HepG2 (cell line): ENCODE measurements around the gene KANK3. TPM values are rescaled to one million over a fixed set of nuclear protein-coding genes. Genes with fewer than 3 reads are reported as not detected.
"Not testable (repeated sequence)": the region's sequence is repeated elsewhere in the genome, so short reads cannot be mapped to it uniquely, and the experiment has no call there.

ENCODE experiments used
- ATAC-seq: fragments of 200-7000 bp; cut with Tn5 transposase; 3 replicates; pipeline ENCODE4 v1.9.1; 2020; ENCODE audit warnings: mild to moderate bottlenecking, moderate library complexity
- BruUV-seq: library from RNA; stranded (reverse); fragments of 400-500 nt; replicated peaks from 2 replicates; lab custom pipeline; 2021; lab: Mats Ljungman, UMichigan
- CTCF ChIA-PET: fragments of 300-600 bp; formaldehyde crosslinking; extraction: SDS; loops from one replicate; lab custom pipeline; 2021; ENCODE audit warnings: low total read pairs, inconsistent platforms, low intra/inter-chr PET ratio; lab: Yijun Ruan, JAX
- POLR2A ChIA-PET: fragments of 350-600 bp; sonication (Branson Sonifier 250); formaldehyde crosslinking; loops from one replicate; lab custom pipeline; 2020; ENCODE audit warnings: antibody characterized with exemption, inconsistent platforms; lab: Yijun Ruan, JAX
- DNase-seq: peaks from one replicate; pipeline ENCODE4 v3.0.0-alpha.2; 2015; ENCODE audit warnings: low spot score
- FAIRE-seq: peaks from 3 replicates; lab custom pipeline; 2011; peaks lifted over from hg19 to GRCh38; lab: Jason Lieb, UNC
- H2AFZ ChIP-seq: one replicate; pipeline ENCODE4 v1.6.1; 2011; ENCODE audit warnings: low read length, inconsistent platforms
- H3K27ac ChIP-seq: fragments of 300-600 bp; 3 replicates; pipeline ENCODE4 v1.8.0; 2011; ENCODE audit warnings: mixed run types, mild to moderate bottlenecking, mixed read lengths, low read length, inconsistent platforms; ENCODE audit not compliant: insufficient read depth; ENCODE audit errors: extremely low read length
- H3K27me3 ChIP-seq, 2 experiments: fragments of 200-600 bp in 1 of 2; 2 replicates in 1 of 2; 3 replicates in 1 of 2; pipeline versions ENCODE4 v1.6.0 to v1.8.0; 2011; ENCODE audit warnings: low read length in 2 of 2, mild to moderate bottlenecking in 2 of 2, moderate library complexity in 2 of 2, inconsistent platforms in 1 of 2; ENCODE audit not compliant: insufficient read depth in 2 of 2, control insufficient read depth in 1 of 2
- H3K36me3 ChIP-seq, 2 experiments: fragments of 200-600 bp in 1 of 2; replicated peaks in 1 of 2; 2 replicates in 1 of 2; 3 replicates in 1 of 2; pipeline versions ENCODE4 v1.5.1 to v1.8.0; 2011; ENCODE audit warnings: low read length in 2 of 2, inconsistent platforms in 1 of 2; ENCODE audit not compliant: insufficient read depth in 2 of 2, control insufficient read depth in 1 of 2
- H3K4me1 ChIP-seq: 2 replicates; pipeline ENCODE4 v1.5.1; 2012; ENCODE audit warnings: low read length, inconsistent platforms; ENCODE audit not compliant: insufficient read depth
- H3K4me2 ChIP-seq: 2 replicates; pipeline ENCODE4 v1.6.0; 2011; ENCODE audit warnings: low read depth, low read length, inconsistent platforms
- H3K4me3 ChIP-seq, 3 experiments: fragments of 200-600 bp in 1 of 3; sonication (generic), shearing (Covaris generic) in 1 of 3; replicated peaks in 1 of 3; 2 replicates each; pipeline ENCODE4 v1.5.1; 2011 to 2016; ENCODE audit warnings: low read length in 3 of 3, inconsistent platforms in 2 of 3, low read depth in 2 of 3, mild to moderate bottlenecking in 2 of 3, control low read depth in 1 of 3, mixed read lengths in 1 of 3; ENCODE audit not compliant: insufficient read depth in 1 of 3
- H3K79me2 ChIP-seq: one replicate; pipeline ENCODE4 v1.6.1; 2011; ENCODE audit warnings: low read length, inconsistent platforms; ENCODE audit not compliant: insufficient read depth
- H3K9ac ChIP-seq: 2 replicates; pipeline ENCODE4 v1.6.0; 2011; ENCODE audit warnings: mild to moderate bottlenecking, low read depth, low read length, inconsistent platforms; ENCODE audit not compliant: insufficient read depth
- H3K9me3 ChIP-seq: 2 replicates; pipeline ENCODE4 v1.5.1; 2012; ENCODE audit warnings: mild to moderate bottlenecking, low read length
- H4K20me1 ChIP-seq: 2 replicates; pipeline ENCODE4 v1.6.0; 2011; ENCODE audit warnings: inconsistent platforms, mild to moderate bottlenecking, low read length, moderate library complexity; ENCODE audit not compliant: insufficient read depth
- ARNT ChIP-seq: fragments of 450-650 bp; IDR thresholded peaks from 2 replicates; pipeline ENCODE4 v1.6.1; 2017
- BRCA1 ChIP-seq: sonication (generic); formaldehyde crosslinking; IDR thresholded peaks from 2 replicates; pipeline ENCODE4 v1.4.0; 2020; ENCODE audit warnings: missing genetic modification reagents
- MBD4 ChIP-seq: IDR thresholded peaks from 2 replicates; pipeline ENCODE4 v1.6.1; 2012; ENCODE audit warnings: low read length, inconsistent platforms, borderline replicate concordance
- NCOA5 ChIP-seq: sonication (generic); formaldehyde crosslinking; IDR thresholded peaks from 2 replicates; pipeline ENCODE4 v1.4.0; 2020; ENCODE audit warnings: missing genetic modification reagents
- SOX6 ChIP-seq, 2 experiments: fragments of 450-650 bp in 1 of 2; sonication (generic) in 1 of 2; formaldehyde crosslinking in 1 of 2; IDR thresholded peaks; 2 replicates each; pipeline versions ENCODE4 v1.4.0 to v1.6.1; 2017 to 2020; ENCODE audit warnings: antibody characterized with exemption in 1 of 2, mild to moderate bottlenecking in 1 of 2, missing genetic modification reagents in 1 of 2
- ZNF362 ChIP-seq: sonication (generic); formaldehyde crosslinking; IDR thresholded peaks from 2 replicates; pipeline ENCODE4 v1.4.0; 2020; ENCODE audit warnings: missing genetic modification reagents, mild to moderate bottlenecking, borderline replicate concordance
- ZNF512 ChIP-seq: sonication (generic); formaldehyde crosslinking; IDR thresholded peaks from 2 replicates; pipeline ENCODE4 v1.4.0; 2020; ENCODE audit warnings: mild to moderate bottlenecking, missing genetic modification reagents
- ZNF770 ChIP-seq: sonication (generic); formaldehyde crosslinking; IDR thresholded peaks from 2 replicates; pipeline ENCODE4 v1.5.0; 2020; ENCODE audit warnings: mild to moderate bottlenecking, missing genetic modification reagents
- WGBS: methylation state at CpG from one replicate; pipeline ENCODE4 v1.1.6; 2017; ENCODE audit warnings: low lambda C conversion rate; 5-methylcytosine and 5-hydroxymethylcytosine counted together
- in situ Hi-C: cut with HindIII; loops from 2 replicates; pipeline ENCODE4 v1.10.0; 2017; ENCODE audit warnings: low pct_unique_long_range_greater_than_20kb; ENCODE audit not compliant: extremely low pct_ligation_motif_present
- intact Hi-C: fragments of 100-400 bp; cut with micrococcal nuclease; formaldehyde crosslinking; loops from one replicate; pipeline ENCODE4 v1.10.0; 2022; ENCODE audit not compliant: unreplicated experiment
- polyA plus RNA-seq, 8 experiments: library from polyadenylated mRNA; depleted of rRNA in 3 of 8; stranded (reverse) in 7 of 8; unstranded in 1 of 8; fragments of >200 nt; fragmentation: Illumina TruSeq in 4 of 8; extraction: Trizol in 4 of 8; gene quantifications; 2 replicates each; pipeline versions ENCODE4 v1.2.1 to v1.2.3, GENCODE V29; 2011 to 2016; ENCODE audit warnings: low read depth in 4 of 8, missing spikeins in 1 of 8, mixed read lengths in 1 of 8; ENCODE audit not compliant: insufficient read depth in 1 of 8
- total RNA-seq, 5 experiments: library from RNA; depleted of rRNA; stranded (reverse); fragments of >200 nt; fragmentation: Illumina TruSeq; extraction: Trizol; gene quantifications; 2 replicates each; pipeline ENCODE4 v1.2.3, GENCODE V29; 2016; ENCODE audit warnings: low read depth in 1 of 5

KANK3 gene
- total and polyA plus RNA-seq, 2 of the 13 experiments (the other 11 are each of a cell fraction or from before 2014, with no cell fraction given): 0.15 to 0.20 TPM

GRCh38 chr19:8352845-8353244 is 9.8 kb upstream of the KANK3 start:
- Histone ChIP-seq H3K4me1 (peaks cover 69% of the 10 kb centered on the region), H3K4me2 (peak overlapping the region; percentile 64), H3K4me3 (peak overlapping the region in 1 of 3 experiments; percentile 38; a peak in 2 of 6 replicates)
- not testable (repeated sequence) for ATAC-seq, H3K79me2 ChIP-seq, FAIRE-seq, H3K27ac ChIP-seq, H3K27me3 ChIP-seq, H3K9me3 ChIP-seq, H3K36me3 ChIP-seq, H3K9ac ChIP-seq, H2AFZ ChIP-seq, BruUV-seq, DNase-seq, H4K20me1 ChIP-seq
- intact Hi-C loops: loop anchor here (10.0 kb wide), 1 partner anchor 92 kb away; the partner anchor contains the start of gene HNRNPM
- TF ChIP-seq ZNF770 (CRISPR knock-in tag): 0 out of 2 replicates have a peak, but pooled peaks have one; percentile 17
- no CpG with 5 or more reads among the region's 5 CpGs for WGBS
- in situ Hi-C loops: loop anchor here (5.0 kb wide), 1 partner anchor 44 kb away; no protein-coding TSS in a partner anchor
- ChIA-PET POLR2A (interaction anchor here (1.0 to 2.4 kb wide), 7 partner anchors 13 to 97 kb away, joined by 3 to 6 read pairs (median 4); partner anchors contain the start of gene RAB11B), CTCF (interaction anchor here (3.3 to 4.7 kb wide), 2 partner anchors 21 to 44 kb away, joined by 35 to 42 read pairs; no protein-coding TSS in a partner anchor)

- intact Hi-C loops: loop anchor here (10.0 kb wide), 1 partner anchor 93 kb away; the partner anchor contains the start of gene HNRNPM
- DNase-seq: no peak
- TF ChIP-seq BRCA1 (CRISPR knock-in tag) (no peak), ARNT (no peak), NCOA5 (CRISPR knock-in tag) (no peak), ZNF512 (peak; percentile 92; the same call in 1 of the 2 replicates), MBD4 (no peak), SOX6 (IDR thresholded peaks at IDR 0.05) (no peak), SOX6 (CRISPR knock-in tag; IDR thresholded peaks at IDR 0.05) (0 out of 2 replicates have a peak, but pooled peaks have one; percentile 18), ZNF362 (CRISPR knock-in tag) (peak; percentile 45; the same call in 1 of the 2 replicates)
- ChIA-PET CTCF (interaction anchor here (4.7 kb wide), 1 partner anchor 44 kb away, joined by 35 read pairs; no protein-coding TSS in a partner anchor), POLR2A (interaction anchor here (1.0 to 2.4 kb wide), 6 partner anchors 12 to 97 kb away, joined by 3 to 6 read pairs (median 4); partner anchors contain the start of gene RAB11B)
- FAIRE-seq: no peak
- H4K20me1 ChIP-seq: no peaks in the 10 kb centered on the region
- no peaks in the 10 kb centered on the region for H3K79me2 ChIP-seq
- peaks cover 69% of the 10 kb centered on the region for H3K4me1 ChIP-seq
- no peaks in the 10 kb centered on the region for H3K36me3 ChIP-seq
- H2AFZ ChIP-seq: no peak overlapping the region
- H3K27me3 ChIP-seq: no peaks in the 10 kb centered on the region
- WGBS: 15% methylated on average over 10 of the region's 10 CpGs
- BruUV-seq: no TSS peak
- H3K27ac ChIP-seq: no peak overlapping the region
- H3K9me3 ChIP-seq: no peaks in the 10 kb centered on the region
- peak overlapping the region; percentile 64 for H3K4me2 ChIP-seq
- no peak for ATAC-seq
- no peak overlapping the region for H3K9ac ChIP-seq
- in situ Hi-C loops: loop anchor here (5.0 kb wide), 1 partner anchor 45 kb away; no protein-coding TSS in a partner anchor
- peak overlapping the region in 1 of 3 experiments; percentile 38; a peak in 1 of 6 replicates for H3K4me3 ChIP-seq
Observed at GRCh38 chr19:8352134-8352827, 9.2 kb upstream of the KANK3 start.
